Subcutaneous abdominal adipose tissue (tissue), 5 donors: ENCODE data around the gene NEK1.

Experiments
- H3K27ac ChIP-seq: one replicate; pipeline ENCODE4 v1.7.0; 2013; ENCODE audit warnings: low read depth, mild to moderate bottlenecking, inconsistent platforms, low read length, moderate library complexity
- H3K27me3 ChIP-seq, 5 donors: one replicate each; pipeline ENCODE4 v1.7.0; 2013; ENCODE audit warnings: low read length in 5 of 5, inconsistent platforms in 1 of 5; ENCODE audit not compliant: control insufficient read depth in 5 of 5, insufficient read depth in 4 of 5
- H3K36me3 ChIP-seq, 5 donors: one replicate each; pipeline ENCODE4 v1.7.0; 2013; ENCODE audit warnings: low read length in 5 of 5; ENCODE audit not compliant: control insufficient read depth in 5 of 5, insufficient read depth in 5 of 5
- H3K4me1 ChIP-seq, 5 donors: one replicate each; pipeline ENCODE4 v1.7.0; 2013; ENCODE audit warnings: low read length in 5 of 5, mild to moderate bottlenecking in 3 of 5, moderate library complexity in 1 of 5; ENCODE audit not compliant: control insufficient read depth in 5 of 5, insufficient read depth in 5 of 5
- H3K4me3 ChIP-seq, 5 donors: one replicate each; pipeline ENCODE4 v1.7.0; 2013; ENCODE audit warnings: low read length in 5 of 5, low read depth in 1 of 5
- H3K9ac ChIP-seq, 5 donors: one replicate each; pipeline ENCODE4 v1.7.0; 2013; ENCODE audit warnings: low read length in 5 of 5, mild to moderate bottlenecking in 4 of 5, moderate library complexity in 3 of 5
- H3K9me3 ChIP-seq, 5 donors: one replicate each; pipeline ENCODE4 v1.7.0; 2013; ENCODE audit warnings: low read length in 5 of 5; ENCODE audit not compliant: control insufficient read depth in 5 of 5
- donor health status: healthy.
- donor health status: healthy.
- donor health status: healthy.
- donor health status: healthy.
- donor health status: healthy.

NEK1 gene

DNA sequence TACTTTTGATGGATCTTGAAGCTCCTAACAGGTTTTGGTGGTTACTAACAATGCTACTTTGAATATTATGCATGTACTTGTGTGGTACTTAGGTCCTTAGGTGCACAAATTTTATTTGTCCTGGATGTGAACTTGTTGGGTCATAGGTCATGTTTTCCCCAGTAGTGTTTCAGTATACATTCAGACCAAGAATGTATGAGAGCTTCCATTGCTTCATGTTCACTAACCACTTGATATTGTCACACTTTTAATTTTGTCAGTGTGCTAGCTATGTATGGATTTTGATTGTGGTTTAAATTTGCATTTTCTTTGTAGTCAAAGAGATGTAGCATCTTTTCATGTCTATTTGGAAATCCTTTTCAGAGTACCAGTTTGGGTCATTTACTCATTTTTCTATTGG, 40.2 kb upstream of the NEK1 start:
- Histone ChIP-seq H3K27me3 (no peaks in the 10 kb centered on the region), H3K9me3 (no peaks in the 10 kb centered on the region), H3K36me3 (no peaks in the 10 kb centered on the region), H3K27ac (no peak overlapping the region), H3K4me3 (no peak overlapping the region), H3K9ac (no peak overlapping the region), H3K4me1 (peaks cover 0 to 3% (median 0%) of the 10 kb centered on the region in 5 donors)

DNA sequence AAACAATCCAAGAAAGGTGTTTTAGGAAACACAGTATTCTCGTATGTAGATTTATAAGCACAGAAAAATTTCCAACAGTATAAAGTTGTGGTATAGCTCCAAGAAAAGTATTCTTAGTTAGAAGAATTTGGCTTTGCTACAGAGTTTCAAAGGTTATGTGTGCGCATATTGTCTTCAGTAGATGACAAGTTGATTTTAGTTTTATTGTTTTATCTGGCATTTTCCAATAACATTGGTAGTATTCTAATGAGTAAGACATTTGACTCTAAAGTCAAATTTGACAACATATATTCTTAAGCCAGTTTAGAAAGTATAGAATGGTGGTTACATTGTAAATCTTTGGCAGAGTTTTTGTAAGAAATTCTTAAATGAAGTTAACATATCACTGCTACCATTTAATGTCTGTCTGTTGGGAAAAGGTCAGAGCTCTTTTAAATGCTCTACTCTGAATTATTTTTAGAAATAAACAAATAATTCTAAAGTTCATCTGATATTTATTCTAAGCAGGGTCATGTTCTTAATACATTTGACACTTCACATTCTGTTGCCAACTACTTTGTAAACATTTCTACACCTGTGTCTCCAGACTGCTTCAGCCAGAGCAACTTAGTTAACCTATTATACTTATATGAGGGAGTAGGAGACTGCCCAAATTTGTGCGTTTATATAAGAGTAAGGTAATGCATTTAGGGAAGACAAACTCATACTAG, 38.0 kb upstream of the NEK1 start:
- peaks cover 0 to 3% (median 0%) of the 10 kb centered on the region in 5 donors for H3K4me1 ChIP-seq

DNA sequence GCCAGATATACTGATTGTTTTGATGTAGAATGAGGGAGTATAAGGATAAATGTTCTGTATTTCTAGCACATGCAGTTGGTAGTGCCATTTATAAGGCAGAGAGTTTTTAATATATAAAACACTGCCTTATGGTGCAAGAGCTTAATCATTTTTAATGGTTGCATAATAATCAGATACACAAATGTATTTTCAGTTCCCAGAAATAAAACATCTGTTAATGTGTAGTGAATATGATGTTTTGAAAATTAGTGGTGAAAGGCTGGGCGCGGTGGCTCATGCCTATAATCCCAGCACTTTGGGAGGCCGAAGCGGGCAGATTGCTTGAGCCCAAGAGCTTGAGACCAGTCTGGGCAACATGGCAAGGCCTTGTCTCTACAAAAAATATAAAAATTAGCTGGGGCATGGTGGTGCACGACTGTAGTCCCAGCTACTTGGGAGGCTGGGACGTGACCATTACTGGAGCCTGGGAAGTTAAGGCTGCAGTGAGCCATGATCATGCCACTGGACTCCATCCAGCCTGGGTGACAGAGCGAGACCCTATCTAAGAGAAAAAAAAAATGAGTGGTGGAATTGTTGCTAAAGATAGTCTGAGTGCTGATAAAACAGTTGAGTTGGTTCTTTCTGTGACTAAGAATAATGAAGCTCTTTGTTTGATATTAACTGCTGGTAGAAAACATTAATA, 37.3 kb upstream of the NEK1 start:
- Histone ChIP-seq H3K4me1 (peaks cover 0 to 3% (median 0%) of the 10 kb centered on the region in 5 donors), H3K36me3 (peaks cover 0 to 8% (median 4%) of the 10 kb centered on the region in 5 donors), H3K4me3 (no peak overlapping the region), H3K27me3 (no peaks in the 10 kb centered on the region), H3K9ac (no peak overlapping the region), H3K9me3 (no peaks in the 10 kb centered on the region), H3K27ac (no peak overlapping the region)

More for the DNA sequence above, 38.0 kb upstream of the NEK1 start:
- no peaks in the 10 kb centered on the region for H3K27me3 ChIP-seq
- H3K36me3 ChIP-seq, result peaks cover 0 to 4% (median 0%) of the 10 kb centered on the region in 5 donors
- no peak overlapping the region for H3K27ac ChIP-seq
- H3K9me3 ChIP-seq, result no peaks in the 10 kb centered on the region
- H3K4me3 ChIP-seq, result no peak overlapping the region
- H3K9ac ChIP-seq, result no peak overlapping the region

DNA sequence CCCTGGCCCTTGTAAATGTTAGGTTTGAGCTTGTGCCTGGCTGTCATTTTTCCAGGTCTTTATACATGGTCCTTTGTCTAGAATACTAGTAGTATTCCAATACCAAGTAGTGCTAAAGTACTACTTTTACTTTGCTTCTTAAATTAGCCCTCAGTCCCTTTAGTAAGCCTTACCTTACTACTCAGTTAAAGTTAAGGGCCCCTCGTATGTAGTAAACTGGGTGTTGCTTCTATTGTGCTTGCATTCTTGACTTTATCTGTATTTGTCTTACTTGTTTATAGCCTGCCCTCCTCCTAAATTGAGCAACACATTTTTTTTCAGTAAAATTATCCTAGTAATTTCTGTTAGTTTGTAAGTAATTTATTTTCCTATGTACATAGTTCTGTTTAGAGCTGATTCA, 33.2 kb upstream of the NEK1 start:
- Histone ChIP-seq H3K9ac (no peak overlapping the region), H3K9me3 (no peaks in the 10 kb centered on the region), H3K27ac (no peak overlapping the region), H3K4me3 (no peak overlapping the region), H3K4me1 (no peaks in the 10 kb centered on the region), H3K27me3 (no peaks in the 10 kb centered on the region), H3K36me3 (peaks cover 2 to 18% (median 12%) of the 10 kb centered on the region in 5 donors)

DNA sequence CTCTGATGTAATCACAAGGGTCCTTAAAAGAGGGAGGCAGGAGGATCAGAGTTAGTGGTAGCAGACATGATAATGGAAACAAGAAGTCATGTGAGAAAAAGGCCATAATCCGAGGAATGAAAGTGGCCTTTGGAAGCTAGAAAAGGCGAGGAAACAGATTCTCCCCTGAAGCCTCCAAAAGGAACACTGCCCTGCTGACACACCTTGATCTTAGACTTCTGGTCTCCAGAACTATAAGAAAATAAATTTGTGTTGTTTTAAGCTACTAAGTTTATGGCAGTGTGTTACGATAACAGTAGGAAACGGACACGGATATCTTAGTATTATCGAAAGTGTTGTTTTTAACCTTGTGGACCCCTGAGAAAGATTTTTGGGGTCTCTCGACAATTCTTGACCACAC, 32.4 kb upstream of the NEK1 start:
- Histone ChIP-seq H3K4me3 (no peak overlapping the region), H3K36me3 (peaks cover 5 to 18% (median 12%) of the 10 kb centered on the region in 5 donors), H3K9me3 (no peaks in the 10 kb centered on the region), H3K27ac (no peak overlapping the region), H3K27me3 (no peaks in the 10 kb centered on the region), H3K9ac (no peak overlapping the region), H3K4me1 (no peaks in the 10 kb centered on the region)

DNA sequence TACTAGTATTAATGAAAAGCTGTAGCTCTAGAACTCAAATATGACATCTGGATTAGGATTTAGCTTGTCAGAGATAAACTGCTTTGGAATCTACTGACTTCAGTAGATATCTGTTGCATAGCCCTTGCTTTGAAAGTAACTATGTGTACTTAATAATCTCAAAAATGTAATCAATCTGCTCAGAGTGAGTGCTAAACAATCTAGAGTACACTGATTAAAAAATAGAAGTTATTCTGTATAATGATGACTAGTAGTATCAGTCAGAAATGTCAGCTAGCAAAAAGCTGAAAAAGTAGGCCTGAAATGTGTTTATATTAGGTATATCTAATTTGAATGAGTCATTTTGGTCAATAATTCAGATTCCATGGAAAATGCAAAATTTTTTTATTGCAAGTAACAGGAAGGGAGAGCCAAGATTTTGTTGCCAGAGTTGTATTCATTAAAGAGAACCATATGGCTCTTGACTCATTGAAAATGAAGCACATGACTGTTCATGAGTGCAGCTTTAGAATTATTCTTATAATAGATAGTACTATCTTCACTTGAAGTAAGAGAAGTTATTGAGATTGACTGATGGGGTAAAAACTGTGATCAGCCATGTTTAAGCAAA, 28.0 kb upstream of the NEK1 start:
- no peaks in the 10 kb centered on the region for H3K9me3 ChIP-seq
- H3K9ac ChIP-seq, result no peak overlapping the region
- no peaks in the 10 kb centered on the region for H3K4me1 ChIP-seq
- peaks cover 15 to 33% (median 18%) of the 10 kb centered on the region in 5 donors for H3K36me3 ChIP-seq
- H3K27ac ChIP-seq, result no peak overlapping the region
- no peak overlapping the region for H3K4me3 ChIP-seq
- H3K27me3 ChIP-seq, result no peaks in the 10 kb centered on the region

DNA sequence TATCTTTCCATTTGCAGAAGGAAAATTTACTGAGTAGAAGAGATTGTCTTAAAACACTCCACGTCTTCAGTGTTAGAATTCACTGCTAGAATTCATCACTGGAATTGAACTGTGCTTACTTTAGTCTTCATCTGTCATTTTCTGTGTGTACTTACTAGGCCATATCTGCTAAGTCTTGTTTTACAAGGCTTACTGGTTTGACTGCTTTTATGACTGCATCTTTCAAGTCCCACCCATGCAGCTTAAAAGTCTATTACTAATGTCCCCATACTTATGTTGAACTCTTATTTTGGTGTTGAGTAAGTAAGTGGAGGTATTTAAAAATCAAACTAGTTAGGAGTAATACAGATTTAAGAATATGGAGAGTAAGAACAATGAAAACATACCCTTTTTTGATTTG, 22.6 kb upstream of the NEK1 start:
- H3K4me1 ChIP-seq, result no peaks in the 10 kb centered on the region
- no peak overlapping the region for H3K9ac ChIP-seq
- H3K27me3 ChIP-seq, result no peaks in the 10 kb centered on the region
- H3K36me3 ChIP-seq, result peaks cover 6 to 19% (median 11%) of the 10 kb centered on the region in 5 donors
- H3K4me3 ChIP-seq, result no peak overlapping the region
- H3K27ac ChIP-seq, result no peak overlapping the region
- H3K9me3 ChIP-seq, result no peaks in the 10 kb centered on the region

DNA sequence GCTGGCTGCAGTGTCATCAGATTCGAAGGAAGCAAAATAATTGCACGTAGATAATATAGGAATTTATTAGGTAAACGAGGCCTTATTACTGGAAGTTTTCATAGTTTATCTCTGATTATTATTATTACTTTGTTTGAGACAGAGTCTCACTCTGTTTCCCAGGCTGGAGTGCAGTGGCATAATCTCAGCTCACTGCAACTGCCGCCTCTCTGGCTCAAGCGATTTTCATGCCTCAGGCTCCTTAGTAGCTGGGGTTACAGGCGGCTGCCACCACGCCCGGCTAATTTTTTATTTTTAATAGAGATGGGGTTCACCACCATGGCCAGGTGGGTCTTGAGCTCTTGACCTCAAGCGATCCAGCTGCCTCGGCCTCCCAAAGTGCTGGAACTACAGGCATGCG, 20.5 kb upstream of the NEK1 start:
- Histone ChIP-seq H3K4me1 (no peaks in the 10 kb centered on the region), H3K36me3 (peaks cover 0 to 15% (median 4%) of the 10 kb centered on the region in 5 donors), H3K27me3 (no peaks in the 10 kb centered on the region), H3K4me3 (no peak overlapping the region), H3K27ac (no peak overlapping the region), H3K9ac (no peak overlapping the region), H3K9me3 (no peaks in the 10 kb centered on the region)

DNA sequence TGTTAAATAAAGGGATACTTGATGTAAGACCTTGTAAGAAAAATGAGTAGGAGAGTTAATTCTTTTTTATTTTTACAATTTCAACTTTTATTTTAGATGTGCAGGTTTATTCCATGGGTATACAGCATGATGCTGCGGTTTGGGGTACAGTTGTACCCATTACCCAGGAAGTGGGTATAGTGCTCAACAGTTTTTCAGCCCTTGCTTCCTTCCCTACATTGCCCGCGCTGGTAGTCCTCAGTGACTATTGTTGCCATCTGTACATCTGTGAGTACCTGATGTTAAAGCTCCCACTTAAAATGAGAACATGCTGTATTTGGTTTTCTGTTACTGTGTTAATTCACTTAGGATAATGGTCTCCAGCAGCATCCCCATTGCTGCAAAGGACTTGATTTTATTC, 17.7 kb upstream of the NEK1 start:
- Histone ChIP-seq H3K27ac (no peak overlapping the region), H3K4me1 (no peaks in the 10 kb centered on the region), H3K27me3 (no peaks in the 10 kb centered on the region), H3K9ac (no peak overlapping the region), H3K9me3 (no peaks in the 10 kb centered on the region), H3K4me3 (no peak overlapping the region), H3K36me3 (no peaks in the 10 kb centered on the region)

DNA sequence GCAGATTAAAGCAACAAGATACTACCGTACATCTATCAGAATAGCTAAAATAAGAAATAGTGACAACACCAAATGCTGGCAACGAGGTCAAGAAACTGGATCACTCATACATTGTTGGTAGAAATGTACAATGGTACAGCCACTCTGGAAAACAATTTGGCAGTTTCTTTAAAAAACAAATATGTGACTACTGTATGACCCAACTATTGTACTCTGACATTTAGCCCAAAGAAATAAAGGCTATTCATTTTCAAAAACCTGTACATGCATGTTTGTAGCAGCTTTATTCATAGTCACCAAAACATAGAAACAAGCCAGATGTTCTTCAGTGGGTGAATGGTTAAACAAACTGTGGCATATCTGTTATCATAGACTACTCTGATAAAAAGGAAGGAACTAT, 16.2 kb upstream of the NEK1 start:
- Histone ChIP-seq H3K4me3 (no peak overlapping the region), H3K27ac (no peak overlapping the region), H3K27me3 (no peaks in the 10 kb centered on the region), H3K4me1 (no peaks in the 10 kb centered on the region), H3K36me3 (no peaks in the 10 kb centered on the region), H3K9ac (no peak overlapping the region), H3K9me3 (no peaks in the 10 kb centered on the region)
